ENCODE measurements around the gene ST3GAL6.

Gene ST3GAL6, protein sequence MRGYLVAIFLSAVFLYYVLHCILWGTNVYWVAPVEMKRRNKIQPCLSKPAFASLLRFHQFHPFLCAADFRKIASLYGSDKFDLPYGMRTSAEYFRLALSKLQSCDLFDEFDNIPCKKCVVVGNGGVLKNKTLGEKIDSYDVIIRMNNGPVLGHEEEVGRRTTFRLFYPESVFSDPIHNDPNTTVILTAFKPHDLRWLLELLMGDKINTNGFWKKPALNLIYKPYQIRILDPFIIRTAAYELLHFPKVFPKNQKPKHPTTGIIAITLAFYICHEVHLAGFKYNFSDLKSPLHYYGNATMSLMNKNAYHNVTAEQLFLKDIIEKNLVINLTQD

DNA sequence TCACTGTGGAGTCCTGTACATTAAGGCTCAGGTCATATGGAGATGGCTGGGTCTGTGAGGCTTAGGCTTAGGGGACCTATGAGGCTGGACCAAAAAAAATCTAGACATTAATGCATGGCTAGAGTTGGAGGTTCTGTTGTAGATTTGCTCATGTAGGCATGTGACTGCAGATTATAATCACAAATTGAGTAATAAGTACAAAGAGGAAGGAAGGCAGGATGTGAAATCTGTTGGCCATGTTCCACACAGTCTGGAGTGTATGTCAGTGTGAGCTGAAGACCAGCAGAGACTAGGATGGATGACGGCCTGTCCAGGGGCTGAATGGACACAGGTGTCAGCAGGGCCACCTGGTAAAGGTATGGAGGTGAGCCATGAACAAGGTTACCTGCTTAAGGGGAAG, at the start of gene ST3GAL6:
ST3GAL6 (plus strand) TSS at position 265 of the 400 bp plus-strand sequence. CDS start 5,101 bp downstream, outside the sequence.
- DNase-seq = peak; percentile 76

DNA sequence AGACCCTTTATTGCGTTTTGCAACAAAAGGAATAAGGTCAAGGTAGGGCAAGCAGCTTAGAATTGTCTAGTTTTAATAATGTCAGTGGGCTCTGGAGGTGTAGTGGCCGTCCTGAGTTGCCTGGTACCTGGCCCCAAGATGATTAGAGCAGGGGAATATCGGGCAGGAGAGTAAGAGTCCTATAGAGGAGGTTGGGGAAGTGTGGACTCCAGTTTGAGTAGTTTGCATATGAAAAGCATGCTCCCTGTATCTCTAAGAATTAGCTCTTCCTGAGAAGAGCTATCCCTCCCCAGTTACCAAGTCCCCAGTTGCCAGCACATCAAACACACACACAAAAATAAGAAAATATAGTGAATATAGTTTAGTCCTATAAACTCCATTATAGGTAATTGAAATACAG, 49.2 kb upstream of the ST3GAL6 start:
- no peak for DNase-seq

DNA sequence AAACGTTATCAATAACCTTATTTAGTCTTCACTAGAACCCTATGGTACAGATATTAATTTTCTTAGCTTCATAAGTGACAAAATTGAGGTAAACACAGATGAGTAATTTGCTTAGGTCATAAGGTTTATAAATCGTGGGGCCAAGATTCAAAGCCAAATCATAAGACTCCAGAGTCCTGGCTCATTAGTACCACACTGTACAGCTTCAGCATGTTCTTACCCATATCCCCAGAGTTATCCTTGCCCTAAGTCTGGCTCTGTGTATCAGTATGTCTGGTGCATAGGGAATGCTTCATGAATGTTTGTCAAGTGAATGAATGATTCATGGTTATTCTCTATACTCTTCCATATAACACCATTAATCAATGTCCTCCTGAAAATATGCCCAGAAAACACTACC, 45.6 kb upstream of the ST3GAL6 start:
- DNase-seq = no peak

DNA sequence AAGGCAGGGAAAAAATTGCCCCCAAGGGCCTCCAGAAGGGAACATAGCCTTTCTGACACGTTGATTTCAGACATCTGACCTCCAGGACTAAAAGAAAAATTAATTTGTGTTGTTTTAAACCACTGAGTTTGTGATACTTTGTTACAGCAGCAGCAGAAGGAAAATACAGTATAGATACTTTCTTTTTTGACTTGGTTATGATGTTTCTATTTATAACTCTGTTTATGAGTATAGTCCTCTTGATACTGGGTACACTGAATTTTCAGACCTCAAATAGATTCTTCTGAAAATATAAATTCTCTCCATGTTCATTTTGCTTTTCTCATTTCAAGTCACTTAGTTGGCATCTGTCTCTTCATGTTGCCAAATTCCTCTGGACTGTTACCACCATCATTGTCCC, 44.4 kb upstream of the ST3GAL6 start:
- DNase-seq = no peak

DNA sequence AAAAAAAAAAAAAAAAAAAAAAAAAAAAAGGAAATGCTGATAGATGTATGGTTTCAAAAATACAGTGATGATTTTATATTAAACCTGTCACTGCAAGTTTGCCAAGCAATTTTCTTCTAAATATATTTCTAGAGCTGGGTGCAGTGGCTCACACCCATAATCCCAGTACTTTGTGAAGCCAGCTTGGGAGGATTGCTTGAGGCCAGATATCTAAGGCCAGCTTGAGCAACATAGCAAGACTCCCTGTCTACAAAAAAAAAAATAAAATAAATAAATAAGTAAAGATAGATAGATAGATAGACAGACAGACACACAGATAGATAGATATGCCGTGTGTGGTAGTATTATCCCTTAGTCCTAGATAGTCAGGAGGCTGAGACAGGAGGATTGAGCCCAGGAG, 41.4 kb upstream of the ST3GAL6 start:
- no peak for DNase-seq

DNA sequence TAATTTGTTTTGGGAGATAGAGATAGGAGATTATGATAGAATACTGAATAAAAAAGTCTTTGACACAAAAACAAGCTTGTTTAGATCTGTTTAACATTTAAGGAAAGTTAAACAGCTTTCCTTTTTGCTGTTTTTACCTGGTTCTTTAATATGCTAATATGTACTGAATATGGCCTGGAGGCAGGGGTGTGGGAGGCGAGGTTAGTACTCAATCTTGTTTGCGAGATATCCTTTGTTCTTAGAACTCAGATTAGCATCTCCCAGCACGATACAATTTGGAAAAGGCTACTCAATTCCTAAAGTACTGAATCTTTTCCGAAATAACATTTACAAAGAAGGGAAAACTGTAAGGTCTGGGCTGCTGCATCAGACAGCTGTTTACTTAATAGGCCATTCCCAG, 40.8 kb upstream of the ST3GAL6 start:
- DNase-seq = no peak

DNA sequence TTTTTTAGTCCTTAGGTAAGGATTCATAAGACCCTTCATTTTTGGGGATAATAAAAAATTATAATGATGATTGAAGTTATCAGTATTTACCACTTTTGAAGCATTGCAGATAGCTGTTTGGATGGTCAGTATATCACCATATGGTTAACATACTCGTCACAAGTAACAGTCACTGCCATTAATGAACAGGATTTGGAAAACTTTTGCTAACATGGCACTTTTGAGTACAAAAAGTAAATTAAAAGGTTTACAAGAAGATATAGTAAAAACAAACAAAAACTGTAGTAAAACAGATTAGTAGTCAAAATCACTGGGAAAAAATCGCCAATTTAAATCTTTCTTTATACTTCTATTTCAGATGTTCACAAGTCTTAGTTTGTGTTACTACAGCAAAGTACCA, 37.8 kb upstream of the ST3GAL6 start:
- DNase-seq = no peak

DNA sequence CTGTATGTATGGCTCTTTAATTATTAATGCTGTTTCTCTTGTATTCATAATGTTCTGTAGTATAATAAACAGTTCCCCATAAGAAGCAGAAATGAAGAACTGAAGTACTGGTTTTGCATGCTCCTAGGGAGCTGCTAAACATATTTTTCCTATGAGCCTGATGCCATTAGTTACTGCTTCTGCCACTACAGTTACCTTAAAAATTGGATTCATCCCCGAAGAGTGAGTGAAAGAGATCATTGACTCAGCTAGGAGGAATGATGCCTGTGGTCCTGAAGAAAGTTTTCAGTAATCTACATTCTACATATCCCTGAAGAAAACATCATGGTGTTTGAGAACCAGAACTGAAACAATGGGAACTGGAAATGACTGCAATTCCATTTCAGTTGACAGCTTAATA, 37.1 kb upstream of the ST3GAL6 start:
- no peak for DNase-seq

DNA sequence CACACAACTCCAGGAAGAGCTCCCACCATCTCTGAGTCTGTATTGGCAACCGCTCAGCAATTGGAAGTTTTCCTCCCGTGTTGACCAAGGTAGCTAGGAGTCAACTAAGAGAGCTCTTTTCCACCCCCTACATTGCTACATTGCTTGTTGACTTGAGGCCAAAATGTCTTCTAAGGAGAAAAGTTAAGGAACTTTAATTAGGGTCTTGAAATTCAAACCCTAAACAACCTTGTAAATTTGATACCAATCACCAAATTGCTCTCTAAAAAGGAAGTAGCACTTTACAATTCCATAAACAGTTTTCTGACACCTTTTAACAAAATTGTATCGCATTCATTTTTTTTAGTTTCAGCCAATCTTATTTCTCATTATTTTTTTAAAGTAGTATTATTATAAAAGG, 35.5 kb upstream of the ST3GAL6 start:
- no peak for DNase-seq

DNA sequence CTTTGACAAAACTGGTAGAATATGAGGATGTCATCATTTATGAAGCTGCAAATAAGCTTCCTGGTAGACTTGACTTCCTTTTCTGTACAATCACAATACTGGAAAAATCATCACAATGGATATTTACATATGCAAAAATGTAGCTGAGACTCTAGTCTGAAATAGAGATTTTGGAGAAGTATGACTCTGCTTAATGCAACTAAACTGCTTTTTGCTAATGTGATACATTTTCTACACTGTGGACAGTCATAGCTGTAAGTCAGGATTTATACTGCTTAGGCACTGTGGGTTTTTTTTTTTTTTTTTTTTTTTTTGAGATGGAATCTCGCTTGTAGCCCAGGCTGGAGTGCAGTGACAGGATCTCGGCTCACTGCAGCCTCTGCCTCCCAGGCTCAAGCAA, 34.5 kb upstream of the ST3GAL6 start:
- DNase-seq = no peak

DNA sequence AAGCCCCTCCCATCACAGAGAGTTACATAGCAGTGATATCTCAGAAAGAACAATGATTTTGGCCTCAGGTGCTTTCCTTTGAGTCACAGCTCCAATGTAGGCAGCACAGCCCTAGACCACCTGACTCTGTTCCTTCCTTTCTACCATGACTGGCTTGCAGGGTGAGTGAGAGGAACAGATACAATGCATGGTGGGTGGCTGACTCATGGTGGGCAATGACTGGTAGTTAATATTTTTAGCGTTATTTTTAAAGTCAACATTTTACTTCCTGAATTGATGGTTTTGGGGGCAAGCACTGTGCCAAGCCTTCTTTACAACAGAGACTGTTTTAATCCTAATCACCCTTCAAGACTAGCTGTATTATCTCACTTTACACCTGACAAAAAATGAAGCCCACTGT, 32.8 kb upstream of the ST3GAL6 start:
- peak; percentile 37 for DNase-seq

DNA sequence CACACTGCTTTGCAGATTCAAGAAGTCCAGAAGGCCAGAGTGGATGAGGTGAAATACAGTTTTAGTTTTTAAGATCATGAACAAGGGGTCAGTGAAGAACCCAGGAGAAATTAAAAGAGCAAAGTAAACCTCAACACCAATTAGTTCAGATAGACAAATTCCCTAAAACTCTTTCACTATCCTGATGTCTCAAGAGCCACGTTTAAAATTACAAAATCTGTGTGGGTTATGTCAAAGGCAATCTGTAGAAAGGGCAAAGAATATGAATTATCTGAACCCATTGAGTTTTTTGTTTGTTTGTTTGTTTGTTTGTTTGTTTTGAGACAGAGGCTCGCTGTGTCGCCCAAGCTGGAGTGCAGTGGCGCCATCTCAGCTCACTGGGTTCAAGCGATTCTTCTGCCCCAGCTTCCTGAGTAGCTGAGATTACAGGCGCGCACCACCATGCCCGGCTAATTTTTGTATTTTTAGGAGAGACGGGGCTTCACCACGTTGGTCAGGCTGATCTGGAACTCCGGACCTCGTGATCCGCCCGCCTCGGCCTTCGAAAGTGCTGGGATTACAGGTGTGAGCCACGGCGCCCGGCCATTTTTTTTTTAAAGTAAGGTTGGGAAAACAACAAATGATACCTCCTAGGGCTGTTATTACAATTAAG, 32.1 kb upstream of the ST3GAL6 start:
- DNase-seq = no peak

DNA sequence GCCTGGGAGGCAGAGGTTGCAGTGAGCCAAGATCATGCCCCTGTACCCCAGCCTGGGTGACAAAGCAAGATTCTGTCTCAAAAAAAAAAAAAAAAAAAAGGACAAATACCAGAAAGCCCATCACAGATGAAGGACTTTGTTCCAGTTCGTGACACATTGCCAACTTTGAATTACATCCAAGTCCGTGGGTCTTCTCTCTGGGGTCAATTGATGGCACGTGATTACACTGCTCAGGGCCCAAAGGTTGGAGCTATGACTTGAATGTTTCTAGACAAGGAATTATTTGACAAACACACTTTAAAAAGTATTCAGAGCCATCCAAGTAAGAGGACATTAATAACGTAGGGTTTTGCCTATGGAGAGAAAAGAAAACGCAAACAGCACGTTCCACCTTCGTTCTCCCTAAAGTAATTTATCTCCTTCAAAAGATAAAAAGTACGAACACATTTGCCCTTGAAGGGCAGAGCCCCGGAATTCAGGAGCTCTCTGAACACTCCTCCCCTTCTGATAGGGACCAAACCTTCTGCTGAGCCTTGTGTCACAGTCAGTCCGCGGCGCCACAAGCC, 31.3 kb upstream of the ST3GAL6 start:
- DNase-seq = peak; percentile 88

DNA sequence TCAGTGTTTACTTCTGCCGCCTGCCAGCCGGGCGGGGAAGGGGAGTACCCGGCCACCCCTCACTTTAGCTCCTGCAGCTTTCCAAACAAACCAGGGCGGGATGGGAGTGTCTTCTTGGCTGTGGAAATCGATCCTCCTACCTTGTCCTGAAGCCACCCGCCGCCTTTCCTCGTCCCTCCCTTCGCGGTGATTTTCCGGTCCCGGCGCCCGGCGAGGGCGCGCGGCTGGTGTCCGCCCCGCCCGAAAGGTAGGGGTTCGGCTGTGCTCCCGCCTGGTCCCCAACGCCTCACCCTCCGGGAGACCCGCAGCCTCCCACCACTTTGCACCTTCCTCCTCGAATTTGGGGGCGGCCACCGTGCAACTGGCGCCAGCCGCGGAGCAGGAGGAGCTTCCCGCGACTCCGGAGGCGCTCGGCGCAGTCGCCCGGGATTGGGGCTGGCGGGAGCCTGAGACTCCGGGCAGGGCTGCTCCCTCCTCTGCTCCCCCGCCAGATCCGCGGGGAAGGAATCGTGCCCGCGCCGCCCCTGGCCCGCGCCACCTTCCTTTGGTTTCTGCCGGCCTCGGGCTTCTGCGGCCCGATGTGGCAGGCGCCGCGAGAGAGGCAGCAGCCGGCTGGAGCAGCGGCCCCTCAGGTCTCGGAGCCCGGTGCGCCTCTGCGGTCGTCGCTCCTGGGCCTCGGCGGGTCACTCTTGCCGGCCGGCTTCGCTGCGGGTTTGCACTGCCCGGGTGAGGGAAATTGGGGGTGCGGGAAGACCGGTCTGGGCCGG, 30.7 kb upstream of the ST3GAL6 start:
- peak; percentile 22 for DNase-seq

DNA sequence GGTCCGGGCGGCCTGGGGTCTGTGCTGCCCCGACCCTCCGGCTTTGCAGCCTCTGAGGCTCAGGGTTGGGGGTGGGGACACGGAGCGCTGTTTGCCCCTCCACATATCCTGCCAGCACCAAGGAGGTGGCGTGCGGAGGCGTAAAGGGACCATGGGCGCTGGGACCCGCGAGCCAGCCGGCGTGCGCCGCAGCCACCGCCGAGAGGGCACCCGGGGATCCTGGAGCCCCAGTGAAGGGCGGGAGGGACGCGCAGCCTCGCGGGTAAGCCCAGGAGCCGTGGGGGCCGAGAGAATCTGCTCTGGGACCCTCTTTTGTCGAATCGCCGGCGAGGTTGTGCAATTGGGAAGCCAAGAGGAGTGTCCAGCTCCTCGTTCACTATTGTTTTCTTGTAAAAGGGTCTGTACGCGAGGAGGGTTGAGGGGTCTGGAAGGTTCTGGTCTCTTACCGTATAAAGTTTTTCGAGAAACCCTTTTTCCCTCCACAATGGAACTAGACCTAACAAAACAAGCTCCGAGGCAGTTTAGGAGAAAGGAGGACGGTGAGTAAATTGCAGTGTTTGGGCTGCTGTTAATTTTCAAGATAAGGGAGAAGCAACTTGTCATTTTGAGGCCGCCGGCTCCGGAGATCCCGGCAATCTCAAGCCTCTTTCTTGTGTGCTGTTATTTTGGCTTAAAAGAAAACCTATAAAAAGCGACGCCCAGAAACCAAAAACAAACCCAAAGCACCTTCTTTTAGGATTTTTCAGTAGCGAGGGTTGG, 29.9 kb upstream of the ST3GAL6 start:
- peak; percentile 44 for DNase-seq

DNA sequence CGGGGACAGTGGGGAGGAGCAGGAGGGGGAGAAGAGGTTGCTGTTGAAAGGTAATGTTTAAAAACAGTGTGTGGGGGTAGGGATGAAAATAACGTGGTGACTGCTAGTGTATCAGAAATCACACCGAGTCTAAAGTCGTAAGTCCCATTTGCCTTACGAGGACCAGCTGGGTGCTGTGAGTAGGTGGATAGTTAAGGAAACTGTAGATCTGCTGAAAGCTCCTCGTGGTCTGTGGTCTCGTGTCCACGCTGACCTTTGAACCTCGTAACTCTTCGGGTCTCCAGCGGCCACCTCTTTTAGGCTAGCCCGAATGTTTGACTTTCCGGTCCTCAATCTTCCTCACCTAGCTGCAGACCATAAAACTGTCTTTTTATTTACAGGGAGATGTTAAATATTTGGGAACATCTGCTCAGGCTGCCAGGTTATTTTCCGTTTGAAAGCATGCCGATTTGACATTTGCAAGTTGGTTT, 29.3 kb upstream of the ST3GAL6 start:
- peak; percentile 79 for DNase-seq

DNA sequence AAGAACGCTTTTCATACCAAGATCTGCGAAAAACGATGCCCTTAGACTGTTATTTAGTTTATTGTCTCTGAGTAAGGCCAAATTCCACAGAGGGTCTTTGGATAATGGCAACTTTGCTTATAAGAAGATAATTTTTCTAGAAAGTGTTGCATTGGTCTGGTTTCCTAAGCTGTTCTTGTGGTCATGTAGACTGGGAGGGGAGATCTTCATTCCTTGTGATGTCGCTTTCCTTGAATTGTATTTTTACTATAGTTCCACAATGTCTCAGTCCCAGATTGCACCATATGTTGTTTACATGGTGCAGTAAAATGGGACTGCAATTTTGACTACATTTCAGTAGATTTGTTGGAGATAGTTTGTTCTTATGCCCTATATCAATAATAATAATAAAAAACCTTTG, 28.8 kb upstream of the ST3GAL6 start:
- DNase-seq = no peak

DNA sequence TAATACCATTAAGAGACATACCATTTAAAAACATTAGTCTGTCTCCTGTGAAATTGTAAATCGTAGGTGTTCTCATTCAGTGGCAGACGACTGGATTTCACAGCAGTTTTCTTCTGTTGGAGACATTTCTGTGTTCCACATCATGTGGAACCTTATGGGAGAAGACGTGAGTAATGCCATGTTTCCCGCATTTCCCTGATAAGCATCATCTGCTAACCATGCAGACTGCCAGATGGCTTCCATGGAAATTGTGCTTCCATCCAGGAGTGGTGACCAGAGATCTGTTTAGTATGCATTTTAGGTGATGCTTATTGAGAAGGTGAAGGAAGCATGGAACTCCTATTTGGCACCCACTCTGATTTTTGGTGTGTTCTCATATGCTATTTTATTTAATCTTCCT, 28.4 kb upstream of the ST3GAL6 start:
- no peak for DNase-seq

DNA sequence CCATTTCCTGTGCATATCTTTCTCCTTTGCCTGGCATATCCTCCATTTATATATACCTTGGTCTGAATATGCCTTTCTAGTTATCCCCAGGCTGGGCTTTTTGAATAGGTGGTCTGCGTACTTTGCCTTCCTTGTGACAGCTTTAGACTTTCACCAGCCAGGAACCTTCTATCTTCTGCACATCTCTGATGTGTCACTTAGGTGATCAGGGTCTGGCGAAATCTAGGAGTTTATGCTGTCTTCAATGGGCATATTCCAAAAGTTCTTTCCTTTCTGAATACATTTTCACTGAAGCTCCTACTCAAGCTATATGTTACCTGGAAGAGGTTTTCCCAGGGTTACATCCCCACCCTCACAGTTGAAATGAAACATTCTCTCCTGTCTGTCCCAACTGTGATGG, 27.8 kb upstream of the ST3GAL6 start:
- DNase-seq = no peak

DNA sequence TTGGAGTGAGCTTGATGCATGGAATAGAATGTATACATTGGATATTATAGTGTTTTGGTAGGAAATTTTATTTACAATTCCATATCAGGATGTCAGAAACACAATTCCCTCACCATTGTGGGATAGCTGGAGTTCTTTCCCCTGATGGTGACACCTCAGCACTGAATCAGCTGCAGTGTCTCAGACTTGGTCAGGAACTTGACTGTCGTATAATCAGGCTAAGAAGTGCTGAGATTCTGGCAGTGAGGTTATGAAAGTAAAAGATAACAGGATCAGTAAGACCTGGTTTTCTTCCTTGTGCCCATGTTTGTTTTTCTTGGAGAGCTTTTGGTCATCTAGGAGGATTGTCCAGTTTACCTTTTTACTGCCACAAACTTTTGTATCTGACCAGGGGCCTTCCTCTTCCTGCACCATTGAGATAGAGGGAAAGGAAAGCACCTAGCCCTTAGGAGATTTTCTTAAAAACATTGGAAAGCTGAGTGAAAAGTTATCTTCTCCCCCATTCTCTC, 27.3 kb upstream of the ST3GAL6 start:
- peak; percentile 39 for DNase-seq

DNA sequence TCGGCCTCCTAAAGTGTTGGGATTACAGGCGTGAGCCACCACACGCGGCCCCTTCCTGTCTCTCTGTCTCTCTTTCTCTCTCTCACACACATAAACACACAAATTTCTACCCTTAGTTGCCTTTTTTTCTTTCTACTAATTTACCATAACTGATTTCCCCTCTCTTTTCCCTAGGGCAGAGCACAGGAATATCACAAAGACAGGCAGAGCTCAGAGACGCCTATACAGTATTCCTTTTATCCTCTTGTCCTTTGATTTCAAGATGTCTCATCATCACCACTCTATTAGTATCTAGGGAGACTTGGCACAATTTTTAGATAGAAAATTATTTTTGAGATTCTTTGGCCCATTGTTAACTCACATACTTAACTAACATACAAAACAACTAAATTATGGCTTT, 25.8 kb upstream of the ST3GAL6 start:
- no peak for DNase-seq

DNA sequence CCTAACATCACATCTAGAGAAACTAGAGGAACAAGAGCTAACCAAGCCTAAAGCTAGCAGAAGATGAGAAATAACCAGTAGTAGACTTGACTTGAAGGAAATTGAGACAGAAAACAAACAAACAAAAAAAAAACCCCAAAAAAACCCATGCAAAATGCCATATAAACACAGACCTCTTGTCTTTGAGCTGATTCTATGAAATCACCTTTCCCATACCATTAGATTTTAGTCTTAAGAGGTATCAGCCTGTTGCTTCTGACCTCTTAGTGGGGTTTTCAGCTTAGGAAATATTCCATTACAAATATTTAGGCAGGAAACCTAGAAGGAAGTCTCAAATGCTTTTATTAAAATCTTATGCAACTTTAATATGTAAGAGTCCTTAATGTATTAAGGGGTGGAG, 23.9 kb upstream of the ST3GAL6 start:
- DNase-seq = no peak

DNA sequence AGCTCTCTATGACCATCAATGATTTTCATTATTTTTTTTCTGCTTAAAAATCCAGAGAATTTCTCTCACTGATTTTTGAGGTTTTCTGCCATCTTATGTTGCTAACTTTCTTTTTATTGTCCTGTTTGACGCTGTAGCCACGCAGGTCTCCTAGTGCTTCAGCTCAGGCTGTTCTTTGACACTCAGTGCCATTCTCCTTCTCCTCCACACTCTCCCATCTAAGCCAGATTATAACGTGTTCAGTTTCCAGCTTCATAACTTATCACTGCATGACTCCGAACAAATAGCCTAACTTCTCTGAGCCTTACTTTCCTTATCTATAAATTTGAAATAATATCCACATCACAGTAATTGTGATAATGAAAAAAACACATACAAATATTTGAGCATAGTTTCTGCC, 22.8 kb upstream of the ST3GAL6 start:
- DNase-seq = no peak

All from RPMI8226 (cell line).